Thymus (tissue), 11 donors: ENCODE data around the gene ADCY9. TPM values are rescaled to one million over a fixed set of nuclear protein-coding genes. Genes with fewer than 3 reads are reported as not detected.

Experiments
- DNase-seq, 9 donors: peaks; one replicate each; pipeline ENCODE4 v3.0.0-alpha.2; 2013; ENCODE audit warnings: low spot score in 9 of 9, low read depth in 6 of 9, missing footprints in 1 of 9
- H3K27ac ChIP-seq, 2 donors: one replicate each; pipeline ENCODE4 v1.5.1; 2013; ENCODE audit warnings: control low read depth in 1 of 2, low read depth in 1 of 2, low read length in 1 of 2, mild to moderate bottlenecking in 1 of 2, moderate library complexity in 1 of 2
- H3K27me3 ChIP-seq, 2 donors: one replicate each; pipeline ENCODE4 v1.5.1; 2013; ENCODE audit warnings: low read length in 1 of 2; ENCODE audit not compliant: control insufficient read depth in 2 of 2, insufficient read depth in 1 of 2
- H3K36me3 ChIP-seq, 2 donors: one replicate each; pipeline ENCODE4 v1.5.1; 2013; ENCODE audit warnings: low read length in 1 of 2, mild to moderate bottlenecking in 1 of 2, moderate library complexity in 1 of 2; ENCODE audit not compliant: control insufficient read depth in 2 of 2, insufficient read depth in 2 of 2
- H3K4me1 ChIP-seq, 2 donors: one replicate each; pipeline ENCODE4 v1.5.1; 2013; ENCODE audit warnings: low read length in 2 of 2; ENCODE audit not compliant: control insufficient read depth in 2 of 2, insufficient read depth in 2 of 2
- H3K4me3 ChIP-seq, 2 donors: one replicate each; pipeline ENCODE4 v1.5.1; 2013; ENCODE audit warnings: low read length in 2 of 2, control low read depth in 1 of 2, mild to moderate bottlenecking in 1 of 2
- H3K9me3 ChIP-seq, 2 donors: one replicate each; pipeline ENCODE4 v1.5.1; 2013; ENCODE audit warnings: low read length in 1 of 2, mild to moderate bottlenecking in 1 of 2; ENCODE audit not compliant: control insufficient read depth in 2 of 2, insufficient read depth in 1 of 2
- WGBS: extraction: QIAGEN DNeasy Blood & Tissue Kit; methylation state at CpG from one replicate; pipeline ENCODE4 v1.1.7; 2013; 5-methylcytosine and 5-hydroxymethylcytosine counted together
- polyA plus RNA-seq: library from polyadenylated mRNA; stranded (reverse); fragments of 200-250 nt; gene quantifications from one replicate; pipeline ENCODE4 v1.2.3, GENCODE V29; 2013
- total RNA-seq: library from RNA; stranded (reverse); fragments of 120-200 nt; gene quantifications from one replicate; pipeline ENCODE4 v1.2.4, GENCODE V29; 2013
- donor health status: healthy.

ADCY9 gene
- total and polyA plus RNA-seq, 2 donors, result 1.3 to 2.2 TPM

DNA sequence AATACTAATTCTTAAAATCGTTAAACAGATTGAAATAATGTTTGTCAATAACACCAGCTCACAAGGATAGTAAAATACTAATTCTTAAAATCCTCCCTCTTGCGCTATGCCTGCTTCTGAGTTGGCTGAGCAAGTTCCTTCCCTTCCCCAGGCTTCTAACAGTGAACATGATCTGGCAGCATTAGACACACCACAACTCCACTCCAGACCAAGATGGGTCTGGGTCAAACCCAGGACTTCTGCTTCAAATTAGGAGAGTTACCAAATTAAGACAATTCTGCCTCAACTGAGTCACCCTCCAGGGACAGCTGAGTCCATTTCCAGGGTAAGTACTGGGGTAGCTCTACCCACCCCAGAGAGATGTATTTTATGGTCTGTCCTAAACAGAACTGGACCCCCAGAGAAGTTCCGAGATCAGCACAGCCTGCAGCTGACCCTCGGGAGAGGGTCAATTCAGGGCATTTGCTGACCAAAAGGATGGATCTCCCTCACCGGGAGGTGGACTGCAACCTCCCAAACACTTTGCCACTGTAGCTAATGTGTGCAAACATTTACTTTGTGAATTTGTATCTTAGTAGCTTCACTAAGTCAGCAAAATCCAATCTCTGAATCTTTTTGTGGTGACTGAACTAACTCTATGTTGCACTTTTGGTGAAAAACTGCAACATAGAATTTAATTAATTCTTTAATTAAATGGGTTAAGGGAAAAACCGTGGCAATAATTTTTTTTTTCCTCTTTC is 48.8 kb downstream of the ADCY9 start:
- Histone ChIP-seq H3K9me3 (no peaks in the 10 kb centered on the region), H3K4me1 (peaks cover 0 to 4% of the 10 kb centered on the region in 2 donors), H3K4me3 (no peak overlapping the region), H3K36me3 (no peaks in the 10 kb centered on the region), H3K27me3 (no peaks in the 10 kb centered on the region), H3K27ac (no peak overlapping the region)
- DNase-seq, result no peak
- 92% methylated on average over 6 of the region's 6 CpGs for WGBS

- no peaks in the 10 kb centered on the region for H3K27me3 ChIP-seq
- H3K9me3 ChIP-seq, result peaks cover 0 to 5% of the 10 kb centered on the region in 2 donors
- no peak overlapping the region for H3K4me3 ChIP-seq
- 54% methylated on average over 11 of the region's 11 CpGs for WGBS
- no peaks in the 10 kb centered on the region for H3K36me3 ChIP-seq
- H3K27ac ChIP-seq, result no peak overlapping the region
- H3K4me1 ChIP-seq, result peaks cover 0 to 4% of the 10 kb centered on the region in 2 donors
- DNase-seq, result peak in 3 of 9 donors; percentile 4 to 21 (median 6)
Measured at GRCh38 chr16:4064950-4065352, 51.3 kb downstream of the ADCY9 start.

DNA sequence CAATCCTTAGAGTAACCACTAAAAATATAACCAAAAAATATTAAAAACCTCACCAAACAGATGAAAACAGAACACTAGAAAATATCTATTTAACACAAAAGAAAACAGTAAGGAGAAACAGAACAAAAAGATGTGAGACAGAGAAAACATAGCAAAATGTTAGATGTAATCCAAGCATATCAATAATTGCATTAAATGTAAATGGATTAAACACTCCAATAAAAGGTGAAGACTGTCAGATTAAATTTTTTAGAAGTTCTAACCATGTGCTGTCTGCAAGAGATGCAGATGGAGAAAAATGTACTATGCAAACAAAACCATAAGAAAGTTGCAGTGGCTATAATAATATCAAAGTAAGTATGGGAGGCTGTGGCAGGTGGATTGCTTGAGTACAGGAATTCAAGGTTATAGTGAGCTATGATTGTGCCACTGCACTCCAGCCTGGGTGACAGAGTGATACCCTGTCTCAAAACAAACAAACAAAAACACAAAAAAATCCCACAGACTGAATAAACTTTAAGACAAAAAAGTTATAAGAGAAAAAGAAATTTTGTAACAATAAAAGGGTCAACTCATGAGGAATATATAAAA is 53.9 kb downstream of the ADCY9 start:
- H3K4me1 ChIP-seq, result peaks cover 0 to 4% of the 10 kb centered on the region in 2 donors
- H3K27me3 ChIP-seq, result no peaks in the 10 kb centered on the region
- H3K36me3 ChIP-seq, result no peaks in the 10 kb centered on the region
- no peak overlapping the region for H3K4me3 ChIP-seq
- DNase-seq, result no peak
- no peak overlapping the region for H3K27ac ChIP-seq
- H3K9me3 ChIP-seq, result peaks cover 0 to 7% of the 10 kb centered on the region in 2 donors

GRCh38 chr16:4060823-4061222 is 55.4 kb downstream of the ADCY9 start:
- no peak overlapping the region for H3K4me3 ChIP-seq
- H3K9me3 ChIP-seq, result peaks cover 0 to 7% of the 10 kb centered on the region in 2 donors
- H3K27me3 ChIP-seq, result no peaks in the 10 kb centered on the region
- no peaks in the 10 kb centered on the region for H3K36me3 ChIP-seq
- no peak overlapping the region for H3K27ac ChIP-seq
- DNase-seq, result no peak
- peaks cover 0 to 4% of the 10 kb centered on the region in 2 donors for H3K4me1 ChIP-seq

GRCh38 chr16:4060009-4060408 is 56.2 kb downstream of the ADCY9 start:
- DNase-seq, result no peak
- H3K4me3 ChIP-seq, result no peak overlapping the region
- H3K36me3 ChIP-seq, result no peaks in the 10 kb centered on the region
- no peak overlapping the region for H3K27ac ChIP-seq
- peaks cover 0 to 4% of the 10 kb centered on the region in 2 donors for H3K4me1 ChIP-seq
- 93% methylated on average over 7 of the region's 7 CpGs for WGBS
- no peaks in the 10 kb centered on the region for H3K27me3 ChIP-seq
- H3K9me3 ChIP-seq, result peaks cover 0 to 7% of the 10 kb centered on the region in 2 donors

DNA sequence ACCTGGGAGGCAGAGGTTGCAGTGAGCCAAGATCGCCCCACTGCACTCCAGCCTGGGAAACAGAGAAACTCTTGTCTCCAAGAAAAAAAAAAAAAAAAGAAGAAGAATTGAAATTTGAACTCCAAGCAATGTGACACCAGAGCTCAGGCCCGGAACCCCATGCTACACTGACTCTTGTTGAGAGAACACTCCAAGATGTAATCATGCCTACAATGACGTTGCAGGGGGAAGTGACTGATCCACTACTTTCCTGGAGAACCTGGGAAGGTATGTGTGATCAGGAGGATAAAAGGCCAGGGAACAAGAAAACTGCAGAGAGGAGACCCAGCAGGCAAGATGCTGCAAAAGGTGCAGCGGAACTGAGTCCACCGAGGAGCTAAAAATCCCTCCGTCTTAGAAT is 57.9 kb downstream of the ADCY9 start:
- DNase-seq, result no peak
- Histone ChIP-seq H3K36me3 (no peaks in the 10 kb centered on the region), H3K4me3 (no peak overlapping the region), H3K27ac (no peak overlapping the region), H3K9me3 (peaks cover 0 to 7% of the 10 kb centered on the region in 2 donors), H3K4me1 (no peaks in the 10 kb centered on the region), H3K27me3 (peaks cover 0 to 4% of the 10 kb centered on the region in 2 donors)
- 92% methylated on average over 6 of the region's 6 CpGs for WGBS

DNA sequence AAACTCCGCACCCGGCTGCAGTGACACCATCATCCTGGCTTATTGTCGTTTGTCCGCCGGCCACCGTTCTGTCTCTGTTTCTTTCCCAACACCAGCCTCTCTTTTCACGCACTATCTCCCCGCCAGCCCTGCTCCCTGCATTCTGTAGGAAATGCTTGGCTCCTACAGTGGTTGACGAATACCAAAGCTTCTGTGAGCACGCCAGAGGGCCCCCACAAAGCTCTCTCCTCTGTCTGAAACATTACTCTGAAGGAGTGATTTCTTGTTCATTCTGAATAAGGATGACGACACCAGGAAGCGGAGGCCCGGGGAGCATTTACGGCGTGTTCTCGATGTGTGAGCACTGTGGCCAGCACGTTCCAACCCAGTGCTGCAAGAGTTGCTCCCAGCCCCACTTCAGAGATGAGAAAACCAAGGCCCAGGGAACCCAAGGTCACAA is 58.8 kb downstream of the ADCY9 start:
- 96% methylated on average over 17 of the region's 17 CpGs for WGBS
- no peaks in the 10 kb centered on the region for H3K36me3 ChIP-seq
- no peak for DNase-seq
- H3K27me3 ChIP-seq, result peaks cover 0 to 6% of the 10 kb centered on the region in 2 donors
- no peaks in the 10 kb centered on the region for H3K4me1 ChIP-seq
- H3K27ac ChIP-seq, result no peak overlapping the region
- no peak overlapping the region for H3K4me3 ChIP-seq
- H3K9me3 ChIP-seq, result peaks cover 0 to 7% of the 10 kb centered on the region in 2 donors

GRCh38 chr16:4056161-4057105 is 59.8 kb downstream of the ADCY9 start:
- H3K27me3 ChIP-seq, result peaks cover 0 to 9% of the 10 kb centered on the region in 2 donors
- 88% methylated on average over 16 of the region's 16 CpGs for WGBS
- no peak for DNase-seq
- no peaks in the 10 kb centered on the region for H3K4me1 ChIP-seq
- peaks cover 0 to 7% of the 10 kb centered on the region in 2 donors for H3K9me3 ChIP-seq
- H3K4me3 ChIP-seq, result no peak overlapping the region
- no peak overlapping the region for H3K27ac ChIP-seq
- no peaks in the 10 kb centered on the region for H3K36me3 ChIP-seq

DNA sequence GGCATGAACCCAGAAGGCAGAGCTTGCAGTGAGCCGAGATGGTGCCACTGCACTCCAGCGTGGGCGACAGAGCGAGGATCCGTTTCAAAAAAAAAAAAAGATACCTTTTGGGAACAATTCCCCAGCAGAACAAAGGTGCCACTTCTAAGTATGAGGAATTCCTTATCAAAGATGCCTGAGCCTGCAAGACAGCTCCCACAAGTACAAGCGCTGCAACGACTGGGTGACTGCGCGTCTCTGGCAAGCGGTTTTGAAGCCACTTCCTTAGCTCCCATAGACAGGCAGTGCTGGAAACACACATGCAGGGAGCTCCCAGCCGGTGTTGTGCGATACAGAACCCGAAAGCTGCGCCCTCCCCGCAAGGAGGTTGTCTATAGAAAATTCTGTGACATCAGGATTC is 60.5 kb downstream of the ADCY9 start:
- H3K36me3 ChIP-seq, result no peaks in the 10 kb centered on the region
- DNase-seq, result no peak
- H3K4me3 ChIP-seq, result no peak overlapping the region
- H3K27me3 ChIP-seq, result peaks cover 0 to 9% of the 10 kb centered on the region in 2 donors
- peaks cover 0 to 7% of the 10 kb centered on the region in 2 donors for H3K9me3 ChIP-seq
- WGBS, result 97% methylated on average over 15 of the region's 15 CpGs
- H3K4me1 ChIP-seq, result no peaks in the 10 kb centered on the region
- no peak overlapping the region for H3K27ac ChIP-seq
